Activated T-helper 1 cell treated with anti-CD3 and anti-CD28 coated beads, Interleukin-12 subunit alpha, Interleukin-12 subunit beta, Interleukin-2, Interleukin-4 antibody, amounts not matched to agents 30 ng/mL and 10 ng/mL and 1 ng/mL, durations not matched to agents 14 hours and 24 hours and 36 hours (primary cell): ENCODE measurements around the gene ROR2. TPM values are rescaled to one million over a fixed set of nuclear protein-coding genes. Genes with fewer than 3 reads are reported as not detected.

Experiments
- DNase-seq: peaks from one replicate; pipeline ENCODE4 v3.0.0; 2021; ENCODE audit warnings: low spot score
- H3K27ac Mint-ChIP-seq: one replicate; pipeline ENCODE4 v1.8.0; 2021; ENCODE audit warnings: mild to moderate bottlenecking, mixed read lengths
- H3K27me3 Mint-ChIP-seq: one replicate; pipeline ENCODE4 v1.8.0; 2022; ENCODE audit warnings: mild to moderate bottlenecking, moderate library complexity, mixed read lengths; ENCODE audit not compliant: insufficient read depth
- H3K36me3 Mint-ChIP-seq: one replicate; pipeline ENCODE4 v1.8.0; 2021; ENCODE audit warnings: low read depth, mixed read lengths
- H3K4me1 Mint-ChIP-seq: one replicate; pipeline ENCODE4 v1.8.0; 2021; ENCODE audit warnings: low read depth, mixed read lengths
- H3K4me3 Mint-ChIP-seq: one replicate; pipeline ENCODE4 v1.8.0; 2021; ENCODE audit warnings: mild to moderate bottlenecking, moderate library complexity, mixed read lengths
- H3K9me3 Mint-ChIP-seq: one replicate; pipeline ENCODE4 v1.8.0; 2021; ENCODE audit warnings: mixed read lengths
- intact Hi-C: fragments of 100-400 bp; cut with micrococcal nuclease; formaldehyde crosslinking; loops from one replicate; pipeline ENCODE4 v1.15.1; 2024
- total RNA-seq: library from RNA; stranded (reverse); gene quantifications from 2 replicates; pipeline ENCODE4 v1.2.3, GENCODE V29; 2022

The ROR2 gene
- total RNA-seq, 1 donor from 2014 or later, result 1.6 TPM

- no peaks in the 10 kb centered on the region for H3K4me1 Mint-ChIP-seq
- DNase-seq, result no peak
- intact Hi-C loops, result no loop called here
- no peak overlapping the region for H3K4me3 Mint-ChIP-seq
- H3K27ac Mint-ChIP-seq, result no peak overlapping the region
- H3K9me3 Mint-ChIP-seq, result no peaks in the 10 kb centered on the region
- peaks cover 7% of the 10 kb centered on the region for H3K27me3 Mint-ChIP-seq
- no peaks in the 10 kb centered on the region for H3K36me3 Mint-ChIP-seq
Observed at GRCh38 chr9:91583966-91584365, 366.1 kb downstream of the ROR2 start.

- H3K27ac Mint-ChIP-seq, result no peak overlapping the region
- intact Hi-C loops, result no loop called here
- H3K4me3 Mint-ChIP-seq, result no peak overlapping the region
- no peaks in the 10 kb centered on the region for H3K4me1 Mint-ChIP-seq
- no peaks in the 10 kb centered on the region for H3K9me3 Mint-ChIP-seq
- H3K36me3 Mint-ChIP-seq, result no peaks in the 10 kb centered on the region
- peaks cover 7% of the 10 kb centered on the region for H3K27me3 Mint-ChIP-seq
- no peak for DNase-seq
Observed at GRCh38 chr9:91583161-91583875, 366.7 kb downstream of the ROR2 start.

GRCh38 chr9:91582181-91582580 lies 367.8 kb downstream of the ROR2 start:
- H3K36me3 Mint-ChIP-seq, result no peaks in the 10 kb centered on the region
- H3K9me3 Mint-ChIP-seq, result no peaks in the 10 kb centered on the region
- no peak for DNase-seq
- H3K27ac Mint-ChIP-seq, result no peak overlapping the region
- H3K4me1 Mint-ChIP-seq, result no peaks in the 10 kb centered on the region
- peaks cover 12% of the 10 kb centered on the region for H3K27me3 Mint-ChIP-seq
- H3K4me3 Mint-ChIP-seq, result no peak overlapping the region
- intact Hi-C loops, result no loop called here

GRCh38 chr9:91580136-91580535 lies 369.9 kb downstream of the ROR2 start:
- peaks cover 12% of the 10 kb centered on the region for H3K27me3 Mint-ChIP-seq
- intact Hi-C loops, result no loop called here
- no peak for DNase-seq
- H3K4me3 Mint-ChIP-seq, result no peak overlapping the region
- H3K36me3 Mint-ChIP-seq, result no peaks in the 10 kb centered on the region
- no peaks in the 10 kb centered on the region for H3K9me3 Mint-ChIP-seq
- H3K27ac Mint-ChIP-seq, result no peak overlapping the region
- H3K4me1 Mint-ChIP-seq, result no peaks in the 10 kb centered on the region

GRCh38 chr9:91578911-91579310 lies 371.1 kb downstream of the ROR2 start:
- intact Hi-C loops, result no loop called here
- peaks cover 12% of the 10 kb centered on the region for H3K27me3 Mint-ChIP-seq
- H3K4me1 Mint-ChIP-seq, result no peaks in the 10 kb centered on the region
- H3K36me3 Mint-ChIP-seq, result no peaks in the 10 kb centered on the region
- H3K27ac Mint-ChIP-seq, result no peak overlapping the region
- H3K9me3 Mint-ChIP-seq, result no peaks in the 10 kb centered on the region
- DNase-seq, result no peak
- H3K4me3 Mint-ChIP-seq, result no peak overlapping the region

- Mint-ChIP-seq H3K4me3 (no peak overlapping the region), H3K36me3 (no peaks in the 10 kb centered on the region)
Observed at GRCh38 chr9:91577633-91578061, 372.4 kb downstream of the ROR2 start.

GRCh38 chr9:91572811-91573210 lies 377.2 kb downstream of the ROR2 start:
- Mint-ChIP-seq H3K9me3 (no peaks in the 10 kb centered on the region), H3K36me3 (no peaks in the 10 kb centered on the region), H3K27me3 (peaks cover 7% of the 10 kb centered on the region), H3K27ac (no peak overlapping the region), H3K4me1 (no peaks in the 10 kb centered on the region), H3K4me3 (no peak overlapping the region)
- intact Hi-C loops, result no loop called here
- DNase-seq, result no peak

More at GRCh38 chr9:91577633-91578061, 372.4 kb downstream of the ROR2 start:
- Mint-ChIP-seq H3K27ac (no peak overlapping the region), H3K4me1 (no peaks in the 10 kb centered on the region), H3K27me3 (peaks cover 16% of the 10 kb centered on the region), H3K9me3 (no peaks in the 10 kb centered on the region)
- intact Hi-C loops, result no loop called here
- no peak for DNase-seq

- intact Hi-C loops, result no loop called here
- Mint-ChIP-seq H3K36me3 (no peaks in the 10 kb centered on the region), H3K4me3 (no peak overlapping the region), H3K4me1 (no peaks in the 10 kb centered on the region), H3K27me3 (peaks cover 6% of the 10 kb centered on the region), H3K27ac (no peak overlapping the region), H3K9me3 (no peaks in the 10 kb centered on the region)
- no peak for DNase-seq
Observed at GRCh38 chr9:91572044-91572443, 378.0 kb downstream of the ROR2 start.

- H3K9me3 Mint-ChIP-seq, result no peaks in the 10 kb centered on the region
- peaks cover 6% of the 10 kb centered on the region for H3K27me3 Mint-ChIP-seq
- H3K4me1 Mint-ChIP-seq, result no peaks in the 10 kb centered on the region
- intact Hi-C loops, result no loop called here
- H3K4me3 Mint-ChIP-seq, result no peak overlapping the region
- no peak overlapping the region for H3K27ac Mint-ChIP-seq
- H3K36me3 Mint-ChIP-seq, result no peaks in the 10 kb centered on the region
- no peak for DNase-seq
Observed at GRCh38 chr9:91571036-91571435, 379.0 kb downstream of the ROR2 start.

- Mint-ChIP-seq H3K4me1 (no peaks in the 10 kb centered on the region), H3K4me3 (no peak overlapping the region), H3K9me3 (no peaks in the 10 kb centered on the region), H3K27me3 (peaks cover 10% of the 10 kb centered on the region), H3K36me3 (no peaks in the 10 kb centered on the region), H3K27ac (no peak overlapping the region)
- no peak for DNase-seq
- intact Hi-C loops, result no loop called here
Observed at GRCh38 chr9:91567642-91568274, 382.3 kb downstream of the ROR2 start.

- H3K27ac Mint-ChIP-seq, result no peak overlapping the region
- no peaks in the 10 kb centered on the region for H3K36me3 Mint-ChIP-seq
- H3K4me3 Mint-ChIP-seq, result no peak overlapping the region
- intact Hi-C loops, result no loop called here
- H3K27me3 Mint-ChIP-seq, result peaks cover 16% of the 10 kb centered on the region
- H3K9me3 Mint-ChIP-seq, result no peaks in the 10 kb centered on the region
- DNase-seq, result no peak
- H3K4me1 Mint-ChIP-seq, result no peaks in the 10 kb centered on the region
Observed at GRCh38 chr9:91564081-91564670, 385.9 kb downstream of the ROR2 start.

GRCh38 chr9:91562416-91562815 lies 387.6 kb downstream of the ROR2 start:
- Mint-ChIP-seq H3K4me1 (no peaks in the 10 kb centered on the region), H3K27me3 (peaks cover 17% of the 10 kb centered on the region), H3K36me3 (no peaks in the 10 kb centered on the region), H3K4me3 (no peak overlapping the region), H3K27ac (no peak overlapping the region), H3K9me3 (no peaks in the 10 kb centered on the region)
- intact Hi-C loops, result no loop called here
- no peak for DNase-seq

GRCh38 chr9:91560301-91560700 lies 389.7 kb downstream of the ROR2 start:
- Mint-ChIP-seq H3K27me3 (peaks cover 22% of the 10 kb centered on the region), H3K36me3 (no peaks in the 10 kb centered on the region), H3K27ac (no peak overlapping the region), H3K4me3 (no peak overlapping the region), H3K4me1 (no peaks in the 10 kb centered on the region), H3K9me3 (no peaks in the 10 kb centered on the region)
- intact Hi-C loops, result no loop called here
- no peak for DNase-seq
